OCI-LY7 (cell line): Measurements from ENCODE around the gene RBM33.

Source experiments
- EZH2phosphoT487 ChIP-seq: fragments of 200-600 bp; sonication (generic); IDR thresholded peaks from 2 replicates; pipeline ENCODE4 v1.6.1; 2018; ENCODE audit warnings: low read depth, borderline replicate concordance, mild to moderate bottlenecking, mixed run types, antibody characterized with exemption, low read length, moderate library complexity, mixed read lengths
- TF ChIP-seq, protein P1 (sequence below): fragments of 200-600 bp; sonication (generic); conservative IDR thresholded peaks from 2 replicates; pipeline ENCODE4 v1.5.1; 2014; ENCODE audit warnings: mild to moderate bottlenecking, antibody characterized with exemption, low read length, moderate library complexity, mixed read lengths

GRCh38 chr7:155820788-155821187 lies 176.3 kb downstream of the RBM33 start:
- TF ChIP-seq, protein P1, sequence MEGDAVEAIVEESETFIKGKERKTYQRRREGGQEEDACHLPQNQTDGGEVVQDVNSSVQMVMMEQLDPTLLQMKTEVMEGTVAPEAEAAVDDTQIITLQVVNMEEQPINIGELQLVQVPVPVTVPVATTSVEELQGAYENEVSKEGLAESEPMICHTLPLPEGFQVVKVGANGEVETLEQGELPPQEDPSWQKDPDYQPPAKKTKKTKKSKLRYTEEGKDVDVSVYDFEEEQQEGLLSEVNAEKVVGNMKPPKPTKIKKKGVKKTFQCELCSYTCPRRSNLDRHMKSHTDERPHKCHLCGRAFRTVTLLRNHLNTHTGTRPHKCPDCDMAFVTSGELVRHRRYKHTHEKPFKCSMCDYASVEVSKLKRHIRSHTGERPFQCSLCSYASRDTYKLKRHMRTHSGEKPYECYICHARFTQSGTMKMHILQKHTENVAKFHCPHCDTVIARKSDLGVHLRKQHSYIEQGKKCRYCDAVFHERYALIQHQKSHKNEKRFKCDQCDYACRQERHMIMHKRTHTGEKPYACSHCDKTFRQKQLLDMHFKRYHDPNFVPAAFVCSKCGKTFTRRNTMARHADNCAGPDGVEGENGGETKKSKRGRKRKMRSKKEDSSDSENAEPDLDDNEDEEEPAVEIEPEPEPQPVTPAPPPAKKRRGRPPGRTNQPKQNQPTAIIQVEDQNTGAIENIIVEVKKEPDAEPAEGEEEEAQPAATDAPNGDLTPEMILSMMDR: no peak
- TF ChIP-seq EZH2phosphoT487: no peak
